BE2C (cell line): Measurements from ENCODE around the gene ARHGAP22.

Source experiments
- DNase-seq: peaks from one replicate; pipeline ENCODE4 v3.0.0-alpha.2; 2020
- H3K27me3 ChIP-seq: fragments of 250-450 bp; sonication (Bioruptor Pico); 2 replicates; pipeline ENCODE4 v1.5.1; 2020; ENCODE audit warnings: mild to moderate bottlenecking
- H3K36me3 ChIP-seq: fragments of 250-450 bp; sonication (Bioruptor Pico); 2 replicates; pipeline ENCODE4 v1.5.1; 2020; ENCODE audit warnings: mild to moderate bottlenecking
- H3K4me1 ChIP-seq: fragments of 250-450 bp; sonication (Bioruptor Pico); 2 replicates; pipeline ENCODE4 v1.5.1; 2020
- H3K4me3 ChIP-seq: 2 replicates; pipeline ENCODE4 v1.5.1; 2011; ENCODE audit warnings: low read depth, low read length
- H3K9me3 ChIP-seq: fragments of 250-450 bp; sonication (Bioruptor Pico); 2 replicates; pipeline ENCODE4 v1.5.1; 2020
- CTCF ChIP-seq: IDR thresholded peaks from 2 replicates; pipeline ENCODE4 v1.5.1; 2012; ENCODE audit warnings: mild to moderate bottlenecking, low read depth, low read length

Gene ARHGAP22

GRCh38 chr10:48595539-48595932 lies 9.3 kb downstream of the ARHGAP22 start:
- Histone ChIP-seq H3K9me3 (no peaks in the 10 kb centered on the region), H3K4me3 (no peak overlapping the region), H3K36me3 (no peaks in the 10 kb centered on the region), H3K27me3 (no peaks in the 10 kb centered on the region), H3K4me1 (no peaks in the 10 kb centered on the region)
- no peak for DNase-seq
- no peak for TF ChIP-seq CTCF

GRCh38 chr10:48594803-48595538 lies 9.9 kb downstream of the ARHGAP22 start:
- no peak for DNase-seq
- Histone ChIP-seq H3K4me3 (no peak overlapping the region), H3K4me1 (no peaks in the 10 kb centered on the region), H3K9me3 (no peaks in the 10 kb centered on the region), H3K36me3 (no peaks in the 10 kb centered on the region), H3K27me3 (no peaks in the 10 kb centered on the region)
- no peak for TF ChIP-seq CTCF

- H3K36me3 ChIP-seq: no peaks in the 10 kb centered on the region
- TF ChIP-seq CTCF: no peak
- no peak for DNase-seq
- H3K9me3 ChIP-seq: no peaks in the 10 kb centered on the region
- H3K4me1 ChIP-seq: no peaks in the 10 kb centered on the region
- no peaks in the 10 kb centered on the region for H3K27me3 ChIP-seq
- H3K4me3 ChIP-seq: no peak overlapping the region
Observed at GRCh38 chr10:48594371-48594770, 10.5 kb downstream of the ARHGAP22 start.

- Histone ChIP-seq H3K36me3 (no peaks in the 10 kb centered on the region), H3K4me3 (no peak overlapping the region), H3K27me3 (no peaks in the 10 kb centered on the region), H3K4me1 (no peaks in the 10 kb centered on the region), H3K9me3 (no peaks in the 10 kb centered on the region)
- no peak for TF ChIP-seq CTCF
- DNase-seq: no peak
Observed at GRCh38 chr10:48592346-48592745, 12.5 kb downstream of the ARHGAP22 start.

- no peak for DNase-seq
- Histone ChIP-seq H3K4me3 (no peak overlapping the region), H3K9me3 (no peaks in the 10 kb centered on the region), H3K4me1 (no peaks in the 10 kb centered on the region), H3K27me3 (no peaks in the 10 kb centered on the region), H3K36me3 (no peaks in the 10 kb centered on the region)
- no peak for TF ChIP-seq CTCF
Observed at GRCh38 chr10:48590945-48591344, 13.9 kb downstream of the ARHGAP22 start.

GRCh38 chr10:48589266-48589665 lies 15.6 kb downstream of the ARHGAP22 start:
- no peak for DNase-seq
- TF ChIP-seq CTCF: no peak
- no peaks in the 10 kb centered on the region for H3K9me3 ChIP-seq

More at GRCh38 chr10:48589266-48589665, 15.6 kb downstream of the ARHGAP22 start:
- H3K36me3 ChIP-seq: no peaks in the 10 kb centered on the region
- H3K4me1 ChIP-seq: no peaks in the 10 kb centered on the region
- H3K27me3 ChIP-seq: no peaks in the 10 kb centered on the region
- H3K4me3 ChIP-seq: no peak overlapping the region
